WERI-Rb-1 (cell line): ENCODE data around the gene QRFP.

ENCODE experiments used
- DNase-seq: peaks from one replicate; pipeline ENCODE4 v3.0.0-alpha.2; 2020
- H3K27ac ChIP-seq: fragments of 250-450 bp; sonication (Bioruptor Pico); 2 replicates; pipeline ENCODE4 v1.5.1; 2020; ENCODE audit warnings: mild to moderate bottlenecking, moderate library complexity
- H3K27me3 ChIP-seq: fragments of 250-450 bp; sonication (Bioruptor Pico); 2 replicates; pipeline ENCODE4 v1.5.1; 2021; ENCODE audit warnings: mild to moderate bottlenecking, low read depth, moderate library complexity; ENCODE audit not compliant: insufficient read depth, severe bottlenecking
- H3K36me3 ChIP-seq: fragments of 250-450 bp; sonication (Bioruptor Pico); 2 replicates; pipeline ENCODE4 v1.5.1; 2020; ENCODE audit warnings: mild to moderate bottlenecking, moderate library complexity
- H3K4me3 ChIP-seq: 2 replicates; pipeline ENCODE4 v1.5.1; 2011; ENCODE audit warnings: low read depth, mild to moderate bottlenecking, control low read depth, low read length
- H3K9me3 ChIP-seq: fragments of 250-450 bp; sonication (Bioruptor Pico); 2 replicates; pipeline ENCODE4 v1.5.1; 2021; ENCODE audit warnings: mild to moderate bottlenecking, moderate library complexity; ENCODE audit not compliant: severe bottlenecking
- TF ChIP-seq, protein P1 (sequence below): IDR thresholded peaks from 2 replicates; pipeline ENCODE4 v1.5.1; 2011; ENCODE audit warnings: low read depth, mild to moderate bottlenecking, control low read depth, inconsistent platforms, low read length

The QRFP gene

DNA sequence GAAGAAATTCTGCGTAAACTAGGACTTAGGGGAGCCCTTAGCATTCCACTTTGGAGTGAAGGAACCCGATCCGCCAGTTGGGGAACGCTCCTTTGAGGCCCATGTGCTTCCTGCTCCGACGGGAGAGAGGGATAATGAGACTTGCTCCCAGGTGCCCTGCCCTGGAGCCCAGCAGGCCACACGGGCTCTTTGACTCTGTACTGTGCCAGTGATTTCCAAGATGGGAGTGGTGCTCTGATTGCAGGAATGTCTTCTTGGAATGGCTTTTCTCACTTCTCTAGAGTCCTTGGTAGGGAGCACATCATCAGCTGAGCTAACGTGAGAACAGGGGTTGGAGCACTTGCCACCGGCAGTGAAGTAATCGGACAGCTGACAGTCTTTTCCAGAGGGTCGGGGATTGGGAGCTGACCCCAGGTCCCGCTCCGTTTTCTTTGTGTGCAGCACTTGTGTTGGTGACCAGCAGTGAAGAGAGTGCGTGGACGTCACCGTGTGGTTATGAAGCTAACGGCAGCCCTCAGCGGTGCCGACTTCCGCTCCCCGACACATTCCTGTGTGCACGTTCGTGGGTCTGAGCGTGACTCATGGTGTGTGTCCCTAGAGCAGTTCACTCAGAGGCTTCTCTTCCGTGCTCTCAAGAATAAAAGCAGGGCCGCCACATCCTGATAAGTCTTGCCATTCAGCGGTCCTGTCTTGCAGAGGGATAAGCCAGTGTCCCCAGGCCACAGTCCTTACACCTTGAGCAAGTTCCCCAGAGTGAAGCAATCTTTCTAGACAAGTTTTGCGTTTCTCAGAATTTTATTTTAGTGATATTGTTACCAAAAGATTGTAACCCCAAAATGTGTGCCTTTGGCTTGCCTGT is 35.9 kb downstream of the QRFP start:
- Histone ChIP-seq H3K4me3 (no peak overlapping the region), H3K27me3 (no peaks in the 10 kb centered on the region), H3K36me3 (peaks cover 95% of the 10 kb centered on the region), H3K27ac (no peak overlapping the region), H3K9me3 (no peaks in the 10 kb centered on the region)
- DNase-seq = no peak
- TF ChIP-seq, protein P1, sequence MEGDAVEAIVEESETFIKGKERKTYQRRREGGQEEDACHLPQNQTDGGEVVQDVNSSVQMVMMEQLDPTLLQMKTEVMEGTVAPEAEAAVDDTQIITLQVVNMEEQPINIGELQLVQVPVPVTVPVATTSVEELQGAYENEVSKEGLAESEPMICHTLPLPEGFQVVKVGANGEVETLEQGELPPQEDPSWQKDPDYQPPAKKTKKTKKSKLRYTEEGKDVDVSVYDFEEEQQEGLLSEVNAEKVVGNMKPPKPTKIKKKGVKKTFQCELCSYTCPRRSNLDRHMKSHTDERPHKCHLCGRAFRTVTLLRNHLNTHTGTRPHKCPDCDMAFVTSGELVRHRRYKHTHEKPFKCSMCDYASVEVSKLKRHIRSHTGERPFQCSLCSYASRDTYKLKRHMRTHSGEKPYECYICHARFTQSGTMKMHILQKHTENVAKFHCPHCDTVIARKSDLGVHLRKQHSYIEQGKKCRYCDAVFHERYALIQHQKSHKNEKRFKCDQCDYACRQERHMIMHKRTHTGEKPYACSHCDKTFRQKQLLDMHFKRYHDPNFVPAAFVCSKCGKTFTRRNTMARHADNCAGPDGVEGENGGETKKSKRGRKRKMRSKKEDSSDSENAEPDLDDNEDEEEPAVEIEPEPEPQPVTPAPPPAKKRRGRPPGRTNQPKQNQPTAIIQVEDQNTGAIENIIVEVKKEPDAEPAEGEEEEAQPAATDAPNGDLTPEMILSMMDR = no peak

DNA sequence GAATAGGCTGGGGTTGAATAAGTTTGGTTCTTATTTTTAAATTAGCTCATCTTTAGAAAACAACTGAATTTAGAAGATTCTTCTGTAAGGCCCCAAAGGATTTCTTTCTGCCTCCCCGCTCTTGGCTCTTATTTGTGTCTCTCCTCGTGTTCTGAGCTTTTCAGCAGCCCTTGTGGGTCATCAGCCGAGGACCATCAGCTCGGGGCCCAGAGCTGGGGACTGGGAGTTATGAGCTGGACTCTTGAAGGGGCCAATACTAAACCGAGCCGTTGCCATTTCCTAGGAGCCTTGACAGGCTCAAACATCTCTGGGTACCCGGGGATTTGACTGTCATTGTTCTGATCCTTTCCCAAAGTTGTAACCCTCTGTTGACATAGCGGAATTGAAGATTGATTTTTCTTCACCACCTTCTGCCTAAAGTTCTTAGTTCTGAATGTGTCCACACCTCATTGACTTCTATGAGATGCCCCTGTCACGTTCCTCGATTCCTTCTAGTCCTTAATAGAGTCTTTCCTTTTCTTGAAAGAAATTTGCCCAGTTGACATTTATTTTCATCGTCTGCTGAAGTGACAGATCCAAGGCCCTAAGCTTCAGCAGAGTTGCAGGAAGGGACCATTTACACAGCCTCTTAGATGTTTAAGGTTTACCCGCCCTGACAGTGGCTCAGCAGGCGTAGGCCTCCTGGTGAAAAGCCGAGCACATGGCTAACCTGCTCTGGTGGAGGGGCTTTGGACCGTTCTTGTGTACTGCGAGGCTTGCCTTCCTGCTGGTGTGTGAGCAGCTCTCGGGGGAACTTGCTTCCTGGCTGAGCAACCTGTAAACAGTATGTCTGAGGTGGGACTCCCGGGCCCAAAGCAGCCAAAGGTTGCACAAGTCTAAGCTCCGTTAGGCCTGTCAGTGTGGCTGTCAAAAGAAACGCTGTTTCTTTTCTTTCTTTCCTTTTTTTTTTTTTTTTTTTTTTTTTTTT is 37.6 kb downstream of the QRFP start:
- Histone ChIP-seq H3K4me3 (no peak overlapping the region), H3K36me3 (peaks cover 96% of the 10 kb centered on the region), H3K9me3 (no peaks in the 10 kb centered on the region), H3K27me3 (no peaks in the 10 kb centered on the region), H3K27ac (no peak overlapping the region)
- DNase-seq = no peak
- TF ChIP-seq, protein P1 = no peak

DNA sequence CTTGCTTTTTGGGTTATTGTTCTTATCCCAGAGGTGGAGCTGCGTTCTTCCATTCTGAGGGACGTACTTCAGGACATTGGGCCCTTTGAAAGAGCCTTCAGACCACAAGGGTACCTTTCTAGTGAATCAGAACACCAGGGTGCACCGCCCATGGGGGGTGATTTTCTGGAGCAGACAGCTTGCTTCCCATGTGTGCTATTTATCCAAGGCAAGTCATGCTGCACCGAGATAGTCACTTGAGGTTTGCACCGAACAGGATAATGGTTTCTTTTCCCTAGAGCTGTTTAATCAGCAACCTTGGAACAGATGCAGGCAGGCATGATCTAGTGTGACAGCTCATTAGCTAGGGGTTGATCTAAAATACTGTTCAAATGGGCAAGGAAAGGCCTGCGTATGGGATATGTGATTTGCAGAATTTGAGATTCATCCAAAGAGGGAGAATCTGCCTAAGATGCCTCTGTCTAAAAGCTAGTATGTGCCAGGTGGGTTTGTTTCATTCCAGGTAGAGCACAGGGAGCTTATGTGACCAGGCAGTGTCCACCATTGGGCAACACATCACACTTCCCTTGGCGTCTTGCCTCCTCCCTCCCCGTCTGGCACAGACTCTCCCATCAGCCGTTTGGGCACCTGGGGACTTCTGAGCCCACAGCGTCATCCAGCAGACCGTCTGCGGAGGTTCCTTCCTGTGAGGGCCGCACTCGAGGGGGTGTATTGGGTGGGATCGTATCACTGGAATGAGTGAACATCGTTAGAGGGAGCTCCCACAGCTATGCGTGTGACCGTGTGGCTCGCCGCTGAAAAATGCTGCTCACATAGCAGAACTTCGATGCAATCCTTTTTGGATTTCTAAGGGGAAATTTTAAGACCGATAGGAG is 38.5 kb downstream of the QRFP start:
- H3K27ac ChIP-seq = no peak overlapping the region
- peaks cover 94% of the 10 kb centered on the region for H3K36me3 ChIP-seq
- TF ChIP-seq, protein P1 = no peak
- H3K27me3 ChIP-seq = no peaks in the 10 kb centered on the region
- no peak for DNase-seq
- no peak overlapping the region for H3K4me3 ChIP-seq
- no peaks in the 10 kb centered on the region for H3K9me3 ChIP-seq

DNA sequence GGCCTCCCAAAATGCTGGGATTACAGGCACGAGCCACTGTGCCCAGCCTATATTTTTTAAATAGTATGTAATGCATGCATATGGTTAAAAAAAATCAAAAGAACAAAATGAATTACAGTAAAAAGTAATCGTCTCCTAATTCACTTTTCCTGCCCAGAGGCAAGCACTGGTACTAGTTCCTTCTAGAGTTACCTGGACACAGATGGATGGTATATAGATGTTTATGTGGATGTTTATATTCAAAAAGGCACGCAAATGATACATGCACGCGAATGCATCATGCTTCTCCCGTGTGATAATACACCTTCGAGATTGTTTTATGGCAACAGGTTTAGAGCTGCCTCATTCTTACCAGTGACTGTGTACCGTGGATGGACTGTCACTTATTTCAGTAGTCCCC is 40.1 kb downstream of the QRFP start:
- no peak for DNase-seq
- Histone ChIP-seq H3K36me3 (peaks cover 81% of the 10 kb centered on the region), H3K4me3 (no peak overlapping the region), H3K9me3 (no peaks in the 10 kb centered on the region), H3K27ac (no peak overlapping the region), H3K27me3 (no peaks in the 10 kb centered on the region)
- TF ChIP-seq, protein P1 = no peak

DNA sequence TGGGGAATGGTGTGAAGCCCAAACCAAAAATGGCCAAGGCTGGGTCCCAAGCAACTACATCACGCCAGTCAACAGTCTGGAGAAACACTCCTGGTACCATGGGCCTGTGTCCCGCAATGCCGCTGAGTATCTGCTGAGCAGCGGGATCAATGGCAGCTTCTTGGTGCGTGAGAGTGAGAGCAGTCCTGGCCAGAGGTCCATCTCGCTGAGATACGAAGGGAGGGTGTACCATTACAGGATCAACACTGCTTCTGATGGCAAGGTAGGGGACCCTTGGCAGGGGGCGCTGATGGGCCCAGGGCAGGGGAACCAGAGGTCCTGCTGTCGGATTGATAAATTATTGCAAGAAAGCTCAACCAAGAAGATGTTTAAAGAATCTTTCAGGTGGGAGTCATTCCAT is 41.8 kb downstream of the QRFP start:
- H3K27ac ChIP-seq = no peak overlapping the region
- DNase-seq = no peak
- H3K27me3 ChIP-seq = no peaks in the 10 kb centered on the region
- TF ChIP-seq, protein P1 = 0 out of 2 replicates have a peak, but pooled peaks have one; percentile 31
- H3K9me3 ChIP-seq = no peaks in the 10 kb centered on the region
- peaks cover 81% of the 10 kb centered on the region for H3K36me3 ChIP-seq
- no peak overlapping the region for H3K4me3 ChIP-seq
